HEK293 (cell line): Measurements from ENCODE around the gene EDNRA.
A peak's percentile ranks its signal among the peaks of the same experiment; 100 is the strongest.

Experiments used
- CTCF ChIA-PET: fragments of 350-600 bp; formaldehyde crosslinking; extraction: SDS; loops from one replicate; lab custom pipeline; 2021; ENCODE audit warnings: antibody characterized with exemption; lab: Yijun Ruan, JAX
- POLR2A ChIA-PET: fragments of 300-600 bp; formaldehyde crosslinking; extraction: SDS; loops from one replicate; lab custom pipeline; 2020; ENCODE audit warnings: antibody characterized with exemption, inconsistent platforms; lab: Yijun Ruan, JAX
- H3K27ac ChIP-seq: fragments of 200-500 bp; sonication (Bioruptor generic); 2 replicates; pipeline ENCODE4 v1.5.1; 2014; ENCODE audit warnings: low read depth, low read length, control low read depth, inconsistent platforms; ENCODE audit errors: extremely low read depth
- H3K36me3 ChIP-seq, 2 experiments: fragments of 200-500 bp in 1 of 2; sonication (Bioruptor generic) in 1 of 2; 1 replicate in 1 of 2; 2 replicates in 1 of 2; pipeline ENCODE4 v1.5.1; 2014 to 2017; ENCODE audit warnings: inconsistent platforms in 2 of 2, low read length in 2 of 2; ENCODE audit not compliant: control insufficient read depth in 2 of 2, insufficient read depth in 1 of 2
- H3K4me1 ChIP-seq: fragments of 200-500 bp; sonication (Bioruptor generic); 2 replicates; pipeline ENCODE4 v1.5.1; 2014; ENCODE audit warnings: mild to moderate bottlenecking, low read length, inconsistent platforms; ENCODE audit not compliant: control insufficient read depth, insufficient read depth
- H3K4me3 ChIP-seq: 2 replicates; pipeline ENCODE4 v1.5.1; 2011; ENCODE audit warnings: low read depth, mild to moderate bottlenecking, control low read depth, low read length, moderate library complexity
- H3K9me3 ChIP-seq: fragments of 200-500 bp; sonication (Bioruptor generic); 2 replicates; pipeline ENCODE4 v1.5.1; 2014; ENCODE audit warnings: low read depth, low read length, inconsistent platforms; ENCODE audit not compliant: control insufficient read depth, insufficient read depth
- ATF2 ChIP-seq: fragments of 450-650 bp; formaldehyde crosslinking; IDR thresholded peaks from 2 replicates; pipeline ENCODE4 v1.5.1; 2016; ENCODE audit warnings: missing biosample characterization, missing genetic modification characterization, low read depth
- FEZF1 ChIP-seq: fragments of 450-650 bp; formaldehyde crosslinking; IDR thresholded peaks from 2 replicates; pipeline ENCODE4 v1.5.1; 2016; ENCODE audit warnings: missing biosample characterization, missing genetic modification characterization
- GFI1B ChIP-seq: fragments of 450-650 bp; formaldehyde crosslinking; IDR thresholded peaks from 2 replicates; pipeline ENCODE4 v1.5.1; 2016; ENCODE audit warnings: missing biosample characterization, missing genetic modification characterization
- GLI2 ChIP-seq: fragments of 450-650 bp; formaldehyde crosslinking; IDR thresholded peaks from 2 replicates; pipeline ENCODE4; 2017; ENCODE audit warnings: missing biosample characterization, missing genetic modification characterization, low read depth, borderline replicate concordance
- GLIS1 ChIP-seq: fragments of 450-650 bp; formaldehyde crosslinking; IDR thresholded peaks from 2 replicates; pipeline ENCODE4 v1.5.1; 2016; ENCODE audit warnings: missing biosample characterization, missing genetic modification characterization
- SCRT1 ChIP-seq: fragments of 450-650 bp; formaldehyde crosslinking; IDR thresholded peaks from 2 replicates; pipeline ENCODE4 v1.5.1; 2016; ENCODE audit warnings: missing biosample characterization, missing genetic modification characterization, borderline replicate concordance
- SCRT2 ChIP-seq: fragments of 450-650 bp; formaldehyde crosslinking; IDR thresholded peaks from 2 replicates; pipeline ENCODE4 v1.5.1; 2016; ENCODE audit warnings: missing biosample characterization, missing genetic modification characterization
- ZBTB20 ChIP-seq: fragments of 450-650 bp; formaldehyde crosslinking; IDR thresholded peaks from 2 replicates; pipeline ENCODE4 v1.5.1; 2016; ENCODE audit warnings: missing biosample characterization, missing genetic modification characterization
- ZBTB49 ChIP-seq: fragments of 450-650 bp; formaldehyde crosslinking; IDR thresholded peaks from 2 replicates; pipeline ENCODE4 v1.5.1; 2016; ENCODE audit warnings: missing biosample characterization, missing genetic modification characterization, low read depth
- ZBTB6 ChIP-seq: fragments of 450-650 bp; formaldehyde crosslinking; IDR thresholded peaks from 2 replicates; pipeline ENCODE4 v1.5.1; 2017; ENCODE audit warnings: missing biosample characterization, missing genetic modification characterization
- ZFP3 ChIP-seq: fragments of 450-650 bp; formaldehyde crosslinking; IDR thresholded peaks from 2 replicates; pipeline ENCODE4 v1.5.1; 2016; ENCODE audit warnings: low read depth, missing biosample characterization, missing genetic modification characterization
- ZNF175 ChIP-seq: fragments of 450-650 bp; formaldehyde crosslinking; IDR thresholded peaks from 2 replicates; pipeline ENCODE4 v1.5.1; 2016; ENCODE audit warnings: missing biosample characterization, missing genetic modification characterization
- ZNF335 ChIP-seq: fragments of 450-650 bp; formaldehyde crosslinking; conservative IDR thresholded peaks from 2 replicates; pipeline ENCODE4 v1.5.1; 2016; ENCODE audit warnings: missing biosample characterization, missing genetic modification characterization
- ZNF362 ChIP-seq: fragments of 450-650 bp; formaldehyde crosslinking; IDR thresholded peaks from 2 replicates; pipeline ENCODE4 v1.5.1; 2016; ENCODE audit warnings: missing biosample characterization, missing genetic modification characterization
- ZNF416 ChIP-seq: fragments of 450-650 bp; formaldehyde crosslinking; IDR thresholded peaks from 2 replicates; pipeline ENCODE4 v1.5.1; 2016; ENCODE audit warnings: missing biosample characterization, missing genetic modification characterization
- ZXDB ChIP-seq: fragments of 450-650 bp; formaldehyde crosslinking; IDR thresholded peaks from 2 replicates; pipeline ENCODE4 v1.5.1; 2016; ENCODE audit warnings: missing biosample characterization, missing genetic modification characterization

Gene EDNRA

GRCh38 chr4:147480502-147480890 lies 401 bp upstream of the EDNRA start:
- no peaks in the 10 kb centered on the region for H3K4me1 ChIP-seq
- TF ChIP-seq ZFP3 (tag by site-specific recombination) (no peak), ZNF362 (tag by site-specific recombination) (no peak), ZNF416 (tag by site-specific recombination) (no peak), GFI1B (tag by site-specific recombination) (no peak), ATF2 (tag by site-specific recombination) (no peak), SCRT2 (no peak)
- POLR2A ChIA-PET = no interaction called here
- no peaks in the 10 kb centered on the region for H3K36me3 ChIP-seq
- H3K4me3 ChIP-seq = peak overlapping the region; percentile 42
- H3K27ac ChIP-seq = no peak overlapping the region
- CTCF ChIA-PET = interaction anchor here (0.6 kb wide), 1 partner anchor 387 kb away, joined by 3 read pairs; no protein-coding TSS in a partner anchor
- H3K9me3 ChIP-seq = no peaks in the 10 kb centered on the region

GRCh38 chr4:147481577-147482109 lies 746 bp downstream of the EDNRA start:
- Histone ChIP-seq H3K36me3 (no peaks in the 10 kb centered on the region), H3K4me3 (peak overlapping the region; percentile 42)
- CTCF ChIA-PET = interaction anchor here (0.6 to 1.1 kb wide), 2 partner anchors 27 to 279 kb away, joined by 3 to 4 read pairs; no protein-coding TSS in a partner anchor
- TF ChIP-seq FEZF1 (tag by site-specific recombination) = peak; percentile 56
- TF ChIP-seq ZBTB20 (tag by site-specific recombination) = peak; percentile 0; the same call in 1 of the 2 replicates
- 0 out of 2 replicates have a peak, but pooled peaks have one; percentile 12 for TF ChIP-seq ZXDB (tag by site-specific recombination)
- peak; percentile 74 for TF ChIP-seq ZBTB6 (tag by site-specific recombination)
- no peak for TF ChIP-seq ZBTB49 (tag by site-specific recombination)
- no peak for TF ChIP-seq GLI2 (tag by site-specific recombination)
- TF ChIP-seq SCRT2 = peak; percentile 97
- TF ChIP-seq SCRT1 = peak; percentile 81; the same call in 1 of the 2 replicates
- TF ChIP-seq ZNF335 (tag by site-specific recombination) = peak; percentile 15; the same call in 1 of the 2 replicates
- TF ChIP-seq GLIS1 = peak; percentile 43; the same call in 1 of the 2 replicates
- no peak for TF ChIP-seq ZNF175 (tag by site-specific recombination)
- TF ChIP-seq, all 188 proteins: peak for 8
- Histone ChIP-seq H3K9me3 (no peaks in the 10 kb centered on the region), H3K27ac (no peak overlapping the region; the same call in 1 of the 2 replicates), H3K4me1 (no peaks in the 10 kb centered on the region)
- POLR2A ChIA-PET = no interaction called here
